B cell (primary cell): ENCODE measurements around the gene CLCN1.

Experiments
- CTCF ChIP-seq: fragments of 200-600 bp; IDR thresholded peaks from one replicate; pipeline ENCODE4 v1.8.0; 2022; ENCODE audit warnings: antibody characterized with exemption, mild to moderate bottlenecking
- EZH2 ChIP-seq: IDR thresholded peaks from 2 replicates; pipeline ENCODE4 v1.6.1; 2012; ENCODE audit warnings: borderline replicate concordance, low read depth, mild to moderate bottlenecking, moderate library complexity, low read length; ENCODE audit not compliant: insufficient read depth, poor library complexity, severe bottlenecking

- TF ChIP-seq CTCF (no peak), EZH2 (no peak)
These were observed 31.1 kb upstream of the CLCN1 start, which contains the start of gene TMEM139 for GRCh38 chr7:143284591-143285469.
